GM12865 (cell line): Measurements from ENCODE around the gene FABP2.
A peak's percentile ranks its signal among the peaks of the same experiment; 100 is the strongest.
"Not testable (repeated sequence)": the region's sequence is repeated elsewhere in the genome, so short reads cannot be mapped to it uniquely, and the experiment has no call there.

ENCODE experiments used
- DNase-seq: peaks from one replicate; pipeline ENCODE4 v3.0.0; 2010; ENCODE audit warnings: low read depth
- H3K4me3 ChIP-seq: 2 replicates; pipeline ENCODE4 v1.5.1; 2011; ENCODE audit warnings: mild to moderate bottlenecking, low read depth, low read length, control low read depth
- TF ChIP-seq, protein P1 (sequence below): IDR thresholded peaks from 2 replicates; pipeline ENCODE4 v1.5.1; 2011; ENCODE audit warnings: low read length, control low read depth, low read depth, inconsistent platforms; ENCODE audit not compliant: insufficient read depth; ENCODE audit errors: missing control alignments

Gene FABP2

DNA sequence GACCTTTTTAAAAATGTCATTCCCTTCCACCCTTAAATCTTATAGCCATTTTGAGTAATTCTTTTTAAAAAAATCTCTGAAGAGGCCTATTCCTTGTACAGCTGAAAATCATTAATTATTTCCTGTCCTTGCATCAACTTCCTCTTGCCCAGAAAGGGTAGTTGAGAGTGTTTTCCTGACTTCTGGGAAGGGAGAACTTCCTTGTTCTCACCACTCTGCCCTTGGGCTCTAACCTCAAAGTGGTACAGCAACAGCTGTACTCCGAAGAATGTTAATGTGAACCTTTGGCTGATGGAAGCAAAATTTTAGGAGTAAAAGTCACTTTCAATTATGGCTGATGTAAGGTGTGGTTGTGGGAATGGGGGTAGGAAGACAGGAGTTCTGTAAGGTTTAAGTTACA lies 15.1 kb upstream of the FABP2 start:
- no peak overlapping the region for H3K4me3 ChIP-seq
- DNase-seq: no peak
- TF ChIP-seq, protein P1, sequence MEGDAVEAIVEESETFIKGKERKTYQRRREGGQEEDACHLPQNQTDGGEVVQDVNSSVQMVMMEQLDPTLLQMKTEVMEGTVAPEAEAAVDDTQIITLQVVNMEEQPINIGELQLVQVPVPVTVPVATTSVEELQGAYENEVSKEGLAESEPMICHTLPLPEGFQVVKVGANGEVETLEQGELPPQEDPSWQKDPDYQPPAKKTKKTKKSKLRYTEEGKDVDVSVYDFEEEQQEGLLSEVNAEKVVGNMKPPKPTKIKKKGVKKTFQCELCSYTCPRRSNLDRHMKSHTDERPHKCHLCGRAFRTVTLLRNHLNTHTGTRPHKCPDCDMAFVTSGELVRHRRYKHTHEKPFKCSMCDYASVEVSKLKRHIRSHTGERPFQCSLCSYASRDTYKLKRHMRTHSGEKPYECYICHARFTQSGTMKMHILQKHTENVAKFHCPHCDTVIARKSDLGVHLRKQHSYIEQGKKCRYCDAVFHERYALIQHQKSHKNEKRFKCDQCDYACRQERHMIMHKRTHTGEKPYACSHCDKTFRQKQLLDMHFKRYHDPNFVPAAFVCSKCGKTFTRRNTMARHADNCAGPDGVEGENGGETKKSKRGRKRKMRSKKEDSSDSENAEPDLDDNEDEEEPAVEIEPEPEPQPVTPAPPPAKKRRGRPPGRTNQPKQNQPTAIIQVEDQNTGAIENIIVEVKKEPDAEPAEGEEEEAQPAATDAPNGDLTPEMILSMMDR: no peak

DNA sequence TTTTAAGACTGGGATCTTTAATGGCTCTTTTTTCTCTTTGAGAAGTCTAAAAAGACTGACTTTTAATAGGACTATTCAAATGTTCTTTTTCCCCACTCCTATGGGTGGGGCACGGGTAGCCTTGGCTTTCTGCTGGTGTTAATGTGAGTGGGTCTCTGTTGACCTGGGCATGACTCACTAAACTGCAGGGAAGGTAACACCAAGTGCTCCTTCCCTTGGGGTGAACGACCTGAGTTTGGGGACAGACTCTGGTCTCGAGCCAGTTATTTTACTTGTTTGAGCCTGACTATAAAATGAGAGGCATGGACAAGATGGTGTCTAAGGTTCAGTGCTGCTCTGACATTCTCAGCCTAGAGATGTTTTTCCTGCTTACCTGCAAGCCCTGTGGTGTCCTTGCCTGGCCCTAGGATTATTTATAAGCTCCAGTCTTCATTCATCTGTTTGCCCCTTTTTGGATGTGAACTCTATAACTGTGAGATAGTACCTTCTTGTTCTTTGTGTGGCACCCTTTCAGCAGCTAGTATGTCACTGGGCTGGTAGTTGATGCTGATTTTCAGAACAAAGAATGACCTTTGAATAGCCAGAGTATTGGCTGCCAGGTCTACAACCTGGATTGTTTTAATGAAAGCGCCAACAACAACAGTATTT lies 14.5 kb upstream of the FABP2 start:
- not testable (repeated sequence) for H3K4me3 ChIP-seq, DNase-seq

DNA sequence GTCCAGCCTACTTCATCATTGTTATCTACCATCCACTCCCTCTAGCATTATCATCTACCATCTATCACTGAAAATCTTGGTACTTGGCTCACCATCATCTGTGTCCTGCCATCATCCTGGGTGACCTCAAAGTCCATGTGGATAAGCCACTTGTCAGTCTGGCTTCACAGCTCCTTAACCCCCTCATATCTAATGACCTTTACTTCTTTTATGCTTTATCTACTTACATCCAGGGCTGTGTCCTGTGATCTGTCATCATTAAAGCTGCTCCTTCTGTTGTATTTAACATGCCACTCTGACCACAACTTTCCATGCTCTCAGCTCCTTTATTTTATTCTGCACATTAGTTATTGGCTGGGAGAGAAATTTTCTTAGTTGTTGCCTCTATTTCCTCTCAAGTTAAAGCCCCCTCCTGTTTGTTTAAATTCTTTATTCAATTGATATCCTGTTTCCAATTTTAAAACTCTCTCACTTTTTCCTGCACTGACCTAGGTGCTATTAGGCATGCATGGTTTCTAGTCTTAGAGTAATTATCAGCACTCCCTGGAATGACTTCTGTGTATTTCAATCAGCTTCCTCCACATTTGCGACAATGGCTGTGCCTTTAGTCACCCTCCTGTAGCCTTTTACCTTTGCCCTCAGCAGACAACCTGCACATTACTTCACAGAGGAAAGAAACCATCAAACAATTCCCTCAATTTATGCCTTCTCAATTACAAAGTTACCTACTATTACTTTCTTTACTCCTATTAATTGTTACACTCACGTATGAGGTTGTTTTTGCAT lies 8.1 kb upstream of the FABP2 start:
- no peak overlapping the region for H3K4me3 ChIP-seq
- TF ChIP-seq, protein P1: no peak
- DNase-seq: no peak

DNA sequence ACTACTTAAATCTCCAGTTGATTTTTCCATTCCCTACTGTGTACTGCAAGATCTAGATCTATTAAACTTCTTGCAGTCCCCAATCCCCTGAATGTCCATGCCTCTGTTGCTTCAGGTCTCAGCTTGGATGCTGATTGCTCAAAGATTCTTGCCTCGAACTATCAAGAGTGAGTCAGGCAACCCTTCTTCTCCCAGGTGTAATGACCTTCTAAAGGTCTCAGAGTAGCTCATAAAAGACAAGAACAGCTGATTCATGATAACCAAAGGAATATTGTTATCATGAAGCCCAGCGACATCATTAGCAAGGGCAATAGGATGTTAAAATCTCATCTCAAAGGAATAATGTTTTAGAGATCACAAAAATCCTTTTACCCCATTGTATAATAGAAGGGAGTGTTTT lies 6.8 kb upstream of the FABP2 start:
- no peak for DNase-seq
- H3K4me3 ChIP-seq: no peak overlapping the region
- TF ChIP-seq, protein P1: no peak

DNA sequence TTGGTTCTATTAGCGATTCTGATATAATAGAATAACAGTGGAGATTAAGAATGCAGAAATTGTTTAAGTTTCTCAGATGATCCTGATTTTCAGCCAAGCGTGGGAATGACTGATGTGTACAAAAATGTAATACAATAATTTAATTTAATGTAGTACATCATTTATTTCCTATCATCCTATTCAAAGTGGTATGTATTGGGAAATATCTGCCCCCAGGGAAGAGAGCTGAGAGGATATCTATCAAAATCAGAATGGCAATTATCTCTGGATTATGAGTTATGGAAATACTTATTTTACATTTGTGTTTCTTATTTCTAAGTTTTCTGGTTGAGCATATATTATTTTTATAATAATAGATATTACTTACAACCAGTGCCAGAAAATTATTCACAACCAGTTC lies 3.9 kb downstream of the FABP2 start:
- no peak for DNase-seq
- TF ChIP-seq, protein P1: no peak
- no peak overlapping the region for H3K4me3 ChIP-seq

DNA sequence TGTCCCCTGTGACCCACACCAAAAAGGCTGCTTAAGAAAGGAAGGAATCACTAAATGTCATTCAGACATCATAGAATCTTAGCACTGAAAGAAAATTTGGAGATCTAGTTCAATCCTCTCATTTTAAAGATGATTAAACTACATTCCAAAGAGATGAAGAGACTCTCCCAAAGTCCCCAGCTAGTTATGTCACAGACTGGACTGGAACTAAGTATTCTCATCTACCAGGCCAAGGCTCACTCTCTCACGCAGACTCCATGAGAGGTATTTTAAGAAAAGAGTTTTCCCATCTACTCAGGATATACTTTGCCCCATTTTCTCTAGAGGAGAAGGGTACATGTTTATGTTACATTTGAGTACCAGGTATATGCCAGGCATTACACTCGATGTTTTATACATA lies 6.9 kb downstream of the FABP2 start:
- no peak for DNase-seq
- TF ChIP-seq, protein P1: no peak
- no peak overlapping the region for H3K4me3 ChIP-seq

DNA sequence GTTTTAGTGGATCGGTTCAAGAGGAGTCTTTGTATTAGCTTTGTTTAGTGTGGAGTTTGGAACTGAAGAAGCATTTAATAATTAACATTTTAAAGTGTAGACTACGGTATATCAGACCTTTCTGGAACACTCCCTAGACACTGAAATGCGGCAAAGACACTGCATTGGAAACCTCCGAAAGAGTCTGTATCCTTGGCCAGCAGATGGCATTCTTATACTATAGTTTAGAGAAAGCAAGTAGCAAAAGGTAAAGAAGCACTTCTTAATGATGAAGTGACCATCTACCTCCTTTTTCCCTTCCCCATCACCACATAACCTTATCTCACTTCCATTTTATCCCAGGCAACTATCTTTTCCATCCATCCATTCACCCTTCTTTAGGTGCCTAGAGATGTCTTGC lies 7.6 kb downstream of the FABP2 start:
- TF ChIP-seq, protein P1: peak; percentile 44
- DNase-seq: peak; percentile 47
- no peak overlapping the region for H3K4me3 ChIP-seq
